Ecto neural progenitor cell (in vitro differentiated cells): ENCODE data around the gene PKD1.
A peak's percentile ranks its signal among the peaks of the same experiment; 100 is the strongest.

Source experiments
- DNase-seq: peaks from one replicate; pipeline ENCODE4 v3.0.0-alpha.2; 2018; ENCODE audit warnings: low spot score

The PKD1 gene

DNA sequence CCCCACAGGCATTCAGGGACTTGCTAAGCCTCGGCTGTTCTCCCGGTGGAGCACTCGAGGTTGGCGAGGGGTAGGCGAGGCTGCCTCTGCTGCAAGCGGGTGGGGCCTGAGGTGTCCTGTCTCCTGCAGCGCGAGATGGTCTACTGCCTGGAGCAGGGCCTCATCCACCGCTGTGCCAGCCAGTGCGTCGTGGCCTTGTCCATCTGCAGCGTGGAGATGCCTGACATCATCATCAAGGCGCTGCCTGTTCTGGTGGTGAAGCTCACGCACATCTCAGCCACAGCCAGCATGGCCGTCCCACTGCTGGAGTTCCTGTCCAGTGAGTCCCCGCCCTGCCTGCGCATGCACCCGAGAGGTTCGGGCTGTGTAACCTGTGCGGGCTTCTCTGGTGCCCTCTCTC, 61.6 kb downstream of the PKD1 start:
- no peak for DNase-seq

DNA sequence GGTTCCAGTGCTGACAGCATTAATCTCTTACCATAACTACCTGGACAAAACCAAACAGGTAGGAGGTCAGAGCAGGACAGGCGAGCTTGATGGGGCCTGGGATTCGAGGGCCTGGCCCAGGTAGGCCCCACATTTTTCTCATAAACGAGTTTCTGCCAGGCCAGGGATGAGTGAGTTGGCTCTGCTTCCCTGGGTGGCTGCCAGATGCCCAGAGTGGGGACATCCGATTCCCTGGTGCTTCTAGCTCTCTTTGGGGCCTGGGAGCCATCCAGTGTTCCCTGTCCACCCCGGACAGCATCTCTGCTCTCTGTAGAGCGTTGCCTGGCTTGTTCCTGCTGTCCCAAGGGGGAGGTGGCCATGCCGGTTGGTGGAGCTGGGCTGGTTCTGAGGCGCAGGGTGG, 62.8 kb downstream of the PKD1 start:
- DNase-seq: no peak

DNA sequence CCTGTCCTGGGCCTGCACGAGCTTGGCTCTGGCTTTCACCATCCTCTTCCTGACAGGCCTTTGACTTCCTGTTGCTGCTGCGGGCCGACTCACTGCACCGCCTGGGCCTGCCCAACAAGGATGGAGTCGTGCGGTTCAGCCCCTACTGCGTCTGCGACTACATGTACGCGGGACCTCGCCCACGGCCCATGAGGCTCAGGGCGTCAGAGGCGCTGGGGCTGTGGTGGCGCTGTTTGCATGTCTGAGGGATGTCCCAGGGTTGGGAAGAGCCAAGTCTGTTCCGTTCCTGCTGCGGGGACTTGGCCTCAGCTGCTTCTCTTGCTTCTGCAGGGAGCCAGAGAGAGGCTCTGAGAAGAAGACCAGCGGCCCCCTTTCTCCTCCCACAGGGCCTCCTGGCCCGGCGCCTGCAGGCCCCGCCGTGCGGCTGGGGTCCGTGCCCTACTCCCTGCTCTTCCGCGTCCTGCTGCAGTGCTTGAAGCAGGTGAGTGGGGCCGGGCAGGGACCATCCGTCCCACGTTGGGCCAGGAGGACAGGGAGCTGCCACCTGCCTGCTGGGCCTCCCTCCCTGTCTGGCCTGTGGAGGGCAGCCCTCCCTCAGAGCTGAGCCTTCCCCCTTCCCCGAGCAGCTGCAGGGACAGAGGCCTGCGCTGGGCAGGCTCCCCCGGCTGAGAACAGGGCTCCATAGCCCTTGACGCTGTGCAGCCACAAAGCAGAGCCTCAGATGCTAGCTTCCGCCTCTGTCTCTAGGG, 64.1 kb downstream of the PKD1 start:
- DNase-seq: no peak

DNA sequence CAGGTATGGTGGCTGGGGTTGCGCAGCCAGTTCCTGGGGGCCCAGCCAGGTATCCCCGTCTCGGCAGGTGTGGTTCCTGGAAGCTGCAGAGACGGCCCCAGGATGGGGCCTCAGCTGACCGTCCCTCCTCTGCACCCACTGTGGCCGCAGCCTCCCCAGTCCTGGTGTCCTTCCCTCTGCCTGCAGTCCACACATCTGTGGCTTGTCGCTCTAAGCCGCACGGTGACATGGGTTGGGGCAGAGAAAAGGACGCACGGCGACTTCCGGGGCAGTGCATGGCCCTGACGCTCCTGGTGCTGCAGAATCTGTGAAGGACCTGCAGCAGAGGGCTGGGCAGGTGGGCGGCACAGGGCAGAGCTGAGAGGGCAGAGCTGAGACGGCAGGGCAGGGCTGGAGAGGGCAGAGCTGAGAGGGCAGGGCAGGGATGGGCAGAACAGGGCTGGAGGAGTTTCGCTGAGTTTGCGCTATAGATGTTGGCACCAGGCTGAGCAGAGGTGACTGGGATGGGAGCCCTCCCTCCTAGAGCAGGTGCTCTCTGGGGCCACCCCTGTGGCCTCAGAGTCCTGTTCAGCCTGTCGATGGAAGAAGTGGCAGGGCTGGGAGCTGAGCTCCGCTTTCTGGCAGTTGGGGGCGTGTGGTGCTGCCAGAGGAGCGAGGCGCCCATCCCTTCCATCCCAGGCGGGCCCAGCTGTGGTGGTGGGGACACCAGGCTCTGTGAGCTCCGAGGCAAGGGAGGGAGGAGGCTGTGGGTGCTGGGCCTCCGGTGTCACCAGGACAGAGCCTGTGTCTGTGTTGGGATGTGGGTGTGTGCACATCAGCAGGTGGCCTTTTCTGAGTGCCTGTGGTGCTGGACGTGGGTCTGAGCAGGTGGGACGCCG, 64.9 kb downstream of the PKD1 start:
- DNase-seq: no peak

DNA sequence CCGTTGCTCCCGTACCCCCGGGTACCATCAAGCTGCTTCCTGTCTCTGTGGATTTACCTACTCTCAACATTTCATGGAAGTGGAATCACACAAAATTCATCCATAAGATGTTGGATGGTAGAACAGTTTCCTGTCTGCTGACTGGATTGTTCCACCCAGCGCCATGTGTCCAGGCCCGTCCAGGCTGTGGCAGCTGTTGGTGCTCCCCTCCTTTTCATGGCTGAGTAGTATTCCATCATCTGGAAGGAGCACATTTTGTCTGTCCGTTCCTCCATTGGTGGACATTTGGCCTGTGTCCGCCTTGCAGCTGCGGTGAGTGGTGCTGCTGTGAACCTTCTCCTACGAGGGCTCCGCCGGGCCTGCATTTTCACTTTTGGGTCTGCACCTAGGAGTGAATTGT, 69.6 kb downstream of the PKD1 start:
- no peak for DNase-seq

DNA sequence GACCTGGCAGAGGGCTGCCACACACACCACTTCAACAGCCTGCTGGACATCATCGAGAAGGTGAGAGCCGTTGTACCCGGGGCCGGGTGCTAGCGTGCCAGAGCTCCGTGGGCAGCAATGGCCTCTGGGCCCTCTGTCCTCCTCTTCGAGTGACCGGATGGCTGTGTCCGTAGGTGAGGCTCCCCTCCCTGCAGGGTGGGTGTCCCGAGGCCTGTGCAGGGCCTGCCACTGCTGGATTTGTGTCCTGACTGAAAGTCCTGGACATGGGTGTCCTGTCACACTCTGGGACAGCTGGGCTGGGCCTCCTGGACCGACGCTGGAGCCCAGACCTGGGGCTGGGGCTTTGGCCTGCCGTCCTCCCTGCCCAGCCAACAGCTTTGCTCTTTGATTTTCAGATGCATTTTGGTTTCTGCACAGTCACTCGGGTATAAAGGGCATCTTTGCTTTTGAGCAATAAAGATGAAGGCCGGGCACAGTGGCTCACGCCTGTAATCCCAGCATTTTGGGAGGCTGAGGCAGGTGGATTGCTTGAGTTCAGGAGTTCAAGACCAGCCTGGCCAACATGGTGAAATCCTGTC, 71.2 kb downstream of the PKD1 start:
- DNase-seq: no peak

DNA sequence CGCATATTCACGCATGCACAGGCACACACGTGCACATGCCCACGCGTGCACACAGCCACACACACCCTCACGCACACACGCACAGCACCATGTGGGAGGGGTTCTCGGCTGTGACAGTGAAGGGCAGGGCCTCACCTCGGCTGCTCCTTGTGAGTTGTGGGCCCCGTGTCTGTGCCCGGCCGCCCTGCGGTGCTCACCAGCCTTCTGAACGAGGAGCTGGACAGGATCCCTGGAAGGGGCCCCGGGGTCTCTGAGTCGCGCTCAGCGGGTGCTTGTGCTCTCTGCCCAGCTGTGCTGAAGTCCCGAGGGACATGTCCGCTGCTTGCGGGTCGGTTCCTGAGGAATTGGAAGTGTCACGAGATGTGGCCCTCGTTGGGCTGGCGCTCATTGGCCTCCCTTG, 71.8 kb downstream of the PKD1 start:
- DNase-seq: no peak

DNA sequence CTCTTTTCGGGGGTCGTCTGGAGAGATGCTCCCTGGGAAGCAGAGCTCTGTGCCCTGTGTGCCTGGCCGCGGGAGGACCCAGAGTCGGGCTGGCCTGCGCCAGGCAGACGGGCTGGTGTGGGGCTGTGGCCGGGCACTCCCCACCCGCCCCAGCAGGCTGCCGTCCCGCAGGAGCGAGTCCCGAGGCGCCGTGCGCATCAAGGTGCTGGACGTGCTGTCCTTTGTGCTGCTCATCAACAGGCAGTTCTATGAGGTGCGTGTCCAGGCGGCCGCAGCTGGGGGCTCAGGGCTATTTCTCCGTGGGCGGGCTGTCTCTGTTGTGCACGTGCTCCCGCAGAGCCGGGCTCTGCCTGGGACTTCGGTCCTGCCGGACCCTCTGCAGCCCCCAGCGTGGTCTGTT, 72.9 kb downstream of the PKD1 start:
- no peak for DNase-seq

DNA sequence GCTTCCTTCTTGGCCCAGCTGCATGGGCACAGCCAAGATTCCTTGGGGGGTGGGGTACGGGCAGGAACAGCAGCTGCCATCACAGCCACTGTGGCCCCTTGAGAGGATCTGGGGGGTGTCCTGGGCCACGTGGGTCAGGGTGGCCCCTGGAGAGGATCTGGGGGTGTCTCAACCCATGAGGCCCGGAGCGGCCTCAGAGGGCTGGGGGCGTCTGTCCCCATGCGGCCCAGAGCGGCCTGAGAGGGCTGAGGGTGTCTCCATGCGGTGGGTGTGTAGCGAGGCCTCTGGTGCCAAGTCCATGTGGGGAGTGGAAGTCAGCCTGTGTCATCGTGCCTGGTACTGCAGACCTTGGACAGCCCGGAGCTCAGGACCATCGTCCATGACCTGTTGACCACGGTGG, 74.2 kb downstream of the PKD1 start:
- DNase-seq: no peak

DNA sequence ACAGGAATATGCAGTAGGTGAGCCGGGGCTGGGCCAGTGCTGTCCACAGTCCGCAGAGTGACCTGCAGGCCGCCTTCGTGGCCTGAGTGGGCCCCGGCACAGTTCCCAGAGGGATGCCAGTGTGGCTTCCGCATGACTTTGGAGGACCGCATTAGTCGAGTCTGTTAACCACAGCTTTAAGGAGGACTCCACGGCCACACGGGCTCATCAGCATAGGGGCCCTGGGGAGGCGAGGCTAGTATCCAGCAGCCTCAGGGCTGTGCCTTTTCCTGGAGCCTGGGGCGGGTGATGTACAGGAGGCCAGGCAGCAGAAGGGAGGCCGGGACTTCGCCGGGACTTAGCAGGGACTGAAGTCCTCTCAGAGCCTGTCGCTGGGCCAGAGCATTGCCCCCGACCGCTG, 74.7 kb downstream of the PKD1 start:
- DNase-seq: no peak

DNA sequence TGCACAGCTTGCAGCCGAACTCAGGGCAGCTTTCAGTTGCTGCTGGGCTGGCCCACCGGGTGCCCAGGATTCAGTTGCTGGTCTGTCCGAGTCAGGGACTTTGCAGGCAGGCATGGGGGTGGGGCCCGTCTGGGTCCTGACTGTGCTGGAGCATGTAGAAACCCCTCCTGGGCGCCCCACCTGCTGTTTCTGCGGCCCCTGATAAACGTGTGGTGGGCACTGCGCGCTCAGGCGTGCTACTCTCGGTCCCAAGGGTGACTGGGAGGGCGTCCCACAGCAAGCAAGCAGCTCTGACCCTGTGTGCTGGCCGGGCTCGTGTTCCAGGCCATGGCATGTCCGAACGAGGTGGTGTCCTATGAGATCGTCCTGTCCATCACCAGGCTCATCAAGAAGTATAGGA, 75.4 kb downstream of the PKD1 start:
- no peak for DNase-seq

DNA sequence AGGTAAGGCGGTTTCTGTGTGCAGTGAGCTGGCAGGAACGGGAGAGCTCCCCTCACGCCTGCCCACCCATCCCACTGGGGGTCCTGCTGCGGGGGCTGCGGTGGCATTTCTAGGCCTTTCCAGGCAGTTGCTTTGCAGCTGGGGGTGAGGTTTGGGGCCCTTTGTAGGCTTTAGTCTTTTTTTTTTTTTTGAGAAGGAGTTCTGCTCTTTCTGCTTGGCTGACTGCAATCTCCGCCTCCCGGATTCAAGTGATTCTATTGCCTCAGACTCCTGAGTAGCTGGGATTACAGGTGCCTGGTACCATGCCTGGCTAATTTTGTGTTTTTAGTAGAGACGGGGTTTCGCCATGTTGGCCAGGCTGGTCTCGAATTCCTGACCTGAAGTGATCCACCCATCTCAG, 76.8 kb downstream of the PKD1 start:
- DNase-seq: no peak

DNA sequence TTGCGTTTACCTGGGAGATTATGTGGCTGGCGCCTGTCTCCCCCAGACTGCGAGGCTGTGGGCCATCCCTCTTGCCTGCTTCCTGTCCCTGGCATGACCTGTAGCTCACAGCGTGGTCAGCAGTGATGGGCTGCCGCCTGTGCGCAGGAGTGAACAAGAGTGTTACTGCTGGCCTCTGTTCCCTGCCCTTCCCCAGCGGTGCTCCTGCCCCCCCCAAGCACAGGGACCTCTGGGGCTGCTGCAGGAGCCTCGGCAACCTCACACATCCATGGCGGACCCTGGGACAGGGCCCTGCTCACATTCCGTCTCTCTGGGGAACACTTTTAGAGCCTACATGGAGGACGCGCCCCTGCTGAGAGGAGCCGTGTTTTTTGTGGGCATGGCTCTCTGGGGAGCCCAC, 77.3 kb downstream of the PKD1 start:
- no peak for DNase-seq

DNA sequence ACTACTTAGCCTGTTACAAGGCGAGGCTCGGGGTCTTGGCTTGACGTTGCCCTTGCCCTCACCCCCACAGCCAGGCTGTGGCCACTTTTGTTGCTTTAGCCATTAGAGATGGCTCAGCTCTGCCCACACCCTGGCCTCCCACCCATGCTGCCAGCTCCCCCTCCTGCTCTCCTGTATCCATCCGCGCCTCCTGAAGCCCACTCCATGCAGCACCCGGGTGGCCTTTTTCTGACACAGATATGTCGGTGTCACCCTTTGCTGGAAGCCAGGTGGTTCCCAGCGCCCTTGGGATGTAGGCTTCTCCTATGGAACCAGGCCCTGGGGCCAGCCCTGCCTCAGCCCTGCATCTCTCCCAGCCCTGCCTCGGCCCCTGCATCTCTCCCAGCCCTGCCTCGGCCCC, 78.3 kb downstream of the PKD1 start:
- DNase-seq: no peak

DNA sequence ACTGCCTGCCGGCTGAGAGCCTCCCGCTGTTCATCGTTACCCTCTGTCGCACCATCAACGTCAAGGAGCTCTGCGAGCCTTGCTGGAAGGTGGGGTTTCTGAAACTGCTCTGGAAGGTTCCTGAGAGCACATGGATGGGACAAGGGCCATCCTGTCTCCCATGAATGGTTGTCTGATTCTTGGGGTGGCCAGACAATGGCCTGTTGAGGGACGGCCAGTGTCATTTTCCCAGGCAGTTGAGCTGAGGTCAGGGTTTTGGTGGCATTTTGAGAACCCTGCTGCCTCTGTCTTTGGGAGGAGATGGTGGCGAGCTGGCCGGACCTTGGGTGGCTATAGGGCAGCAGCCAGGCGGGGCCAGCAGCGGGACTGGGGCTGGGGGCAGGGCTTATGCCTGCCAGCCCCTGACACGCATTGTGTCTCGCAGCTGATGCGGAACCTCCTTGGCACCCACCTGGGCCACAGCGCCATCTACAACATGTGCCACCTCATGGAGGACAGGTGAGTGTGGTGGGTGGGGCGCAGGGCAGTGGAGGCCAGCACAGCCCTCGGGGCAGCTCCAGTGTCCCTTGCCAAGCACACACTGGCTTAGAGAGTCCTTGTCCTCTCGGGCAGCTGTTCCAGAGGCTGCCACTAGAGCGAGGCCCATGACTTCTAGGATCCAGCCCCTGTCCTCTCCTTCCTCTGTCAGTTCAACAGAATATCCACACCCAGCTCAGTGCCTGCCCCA, 78.9 kb downstream of the PKD1 start:
- no peak for DNase-seq

DNA sequence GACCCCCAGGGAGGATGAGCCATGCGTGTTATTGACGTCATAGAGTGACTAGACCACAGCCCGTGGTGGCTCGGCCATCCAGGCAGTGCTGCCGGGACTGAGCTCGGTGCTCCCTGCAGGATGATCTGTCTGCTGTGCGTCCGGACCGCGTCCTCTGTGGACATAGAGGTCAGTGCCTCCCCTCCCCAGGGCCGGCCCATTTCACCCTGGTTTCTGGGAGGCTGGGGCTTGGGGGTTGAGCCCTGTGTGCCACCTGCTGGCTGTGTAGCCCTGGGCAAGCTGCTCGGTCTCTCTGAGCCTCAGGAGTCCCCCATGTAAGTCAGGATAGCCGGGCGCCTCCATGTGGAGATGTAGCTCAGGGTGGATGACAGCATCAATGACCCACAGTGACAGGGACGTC, 79.6 kb downstream of the PKD1 start:
- DNase-seq: no peak

DNA sequence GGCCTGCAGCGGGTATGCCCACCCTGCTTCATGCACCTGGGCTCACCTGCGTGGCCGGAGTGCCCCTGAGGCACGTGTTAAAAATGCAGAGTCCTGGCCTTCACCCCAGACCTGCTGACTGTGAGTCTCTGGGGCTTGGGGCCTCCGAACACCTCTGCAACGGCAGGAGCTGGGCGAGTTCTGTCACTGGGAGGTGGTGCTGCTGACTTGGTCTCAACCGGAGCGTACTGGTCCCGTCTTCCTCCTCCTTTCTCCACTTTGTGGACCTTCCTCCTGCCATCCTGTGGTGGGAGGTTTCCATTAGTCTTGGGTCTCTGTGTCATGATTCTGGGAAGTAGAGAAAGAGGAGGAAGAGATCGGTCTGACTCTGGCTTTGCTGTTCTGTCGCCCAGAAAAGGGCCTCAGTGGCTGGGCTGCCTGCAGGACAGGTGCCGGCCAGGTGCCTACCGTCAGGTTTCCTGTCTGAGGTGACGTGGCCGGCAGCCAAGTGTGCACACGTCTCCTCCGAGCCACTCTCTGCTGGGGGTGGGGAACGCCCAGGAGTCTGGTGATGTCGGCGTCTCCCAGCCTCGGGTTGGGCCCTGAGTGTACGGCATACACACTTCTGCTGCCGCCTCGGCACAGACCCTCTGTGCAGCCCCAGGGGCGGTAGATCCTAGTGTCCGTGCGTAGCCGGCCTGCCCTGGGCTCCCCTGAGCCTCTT, 81.0 kb downstream of the PKD1 start:
- no peak for DNase-seq

DNA sequence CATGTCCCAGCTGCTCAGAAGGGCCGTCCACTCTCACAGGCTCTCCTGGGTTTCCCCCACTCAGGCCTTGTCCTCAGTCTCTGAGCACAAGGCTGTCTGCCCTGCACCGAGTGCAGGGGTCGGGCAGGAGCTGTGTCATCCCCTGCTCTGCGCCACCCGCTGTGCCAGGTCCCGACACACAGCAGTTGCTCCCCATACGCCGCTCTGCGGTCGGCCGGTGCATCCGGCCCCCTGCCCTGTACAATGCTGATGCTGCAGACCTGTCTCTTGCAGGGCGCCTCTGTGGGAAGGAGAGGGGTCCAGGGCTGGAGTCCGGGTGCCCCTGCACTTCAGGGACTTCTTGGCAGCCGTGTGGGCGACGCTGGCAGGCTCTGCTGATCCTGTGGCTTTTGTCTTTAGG, 81.8 kb downstream of the PKD1 start:
- DNase-seq: no peak

DNA sequence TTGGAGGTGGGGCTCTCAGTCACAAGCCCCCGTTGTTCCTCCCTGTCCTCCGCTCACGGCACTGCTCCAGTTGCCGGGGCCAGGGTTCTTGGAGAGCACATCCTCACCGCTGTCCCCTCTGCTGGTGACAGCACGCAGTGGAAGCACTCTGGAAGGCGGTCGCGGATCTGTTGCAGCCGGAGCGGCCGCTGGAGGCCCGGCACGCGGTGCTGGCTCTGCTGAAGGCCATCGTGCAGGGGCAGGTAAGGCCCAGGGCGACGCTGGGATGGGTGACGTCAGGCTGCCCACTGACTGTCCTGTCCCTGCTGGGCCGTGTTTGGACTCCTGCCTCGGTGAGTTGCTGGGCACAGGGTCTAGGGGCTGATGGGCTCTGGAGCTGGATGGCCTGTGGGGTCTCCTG, 82.5 kb downstream of the PKD1 start:
- DNase-seq: no peak

DNA sequence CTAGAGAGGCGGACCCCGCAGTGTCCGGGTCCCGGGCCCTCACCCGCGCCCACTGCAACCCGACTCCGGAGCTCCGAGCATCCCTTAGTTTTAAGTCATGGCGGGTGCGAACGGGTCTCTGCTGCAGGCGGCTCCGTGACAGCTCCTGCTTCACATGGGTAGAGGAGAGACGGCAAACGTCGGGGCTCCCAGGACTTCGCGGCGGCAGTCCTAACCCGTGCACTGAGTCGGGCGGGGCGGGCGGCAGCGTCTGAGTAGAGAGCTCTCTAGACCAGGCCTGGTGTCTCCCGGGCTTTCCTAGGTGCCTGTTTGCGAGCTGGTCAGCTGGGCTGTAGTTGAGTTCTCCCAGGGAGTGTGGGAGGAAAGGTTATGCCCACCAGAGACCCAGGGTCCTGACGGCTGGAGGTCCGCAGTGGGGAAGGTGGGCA, 87.6 kb downstream of the PKD1 start:
- DNase-seq: peak; percentile 63

DNA sequence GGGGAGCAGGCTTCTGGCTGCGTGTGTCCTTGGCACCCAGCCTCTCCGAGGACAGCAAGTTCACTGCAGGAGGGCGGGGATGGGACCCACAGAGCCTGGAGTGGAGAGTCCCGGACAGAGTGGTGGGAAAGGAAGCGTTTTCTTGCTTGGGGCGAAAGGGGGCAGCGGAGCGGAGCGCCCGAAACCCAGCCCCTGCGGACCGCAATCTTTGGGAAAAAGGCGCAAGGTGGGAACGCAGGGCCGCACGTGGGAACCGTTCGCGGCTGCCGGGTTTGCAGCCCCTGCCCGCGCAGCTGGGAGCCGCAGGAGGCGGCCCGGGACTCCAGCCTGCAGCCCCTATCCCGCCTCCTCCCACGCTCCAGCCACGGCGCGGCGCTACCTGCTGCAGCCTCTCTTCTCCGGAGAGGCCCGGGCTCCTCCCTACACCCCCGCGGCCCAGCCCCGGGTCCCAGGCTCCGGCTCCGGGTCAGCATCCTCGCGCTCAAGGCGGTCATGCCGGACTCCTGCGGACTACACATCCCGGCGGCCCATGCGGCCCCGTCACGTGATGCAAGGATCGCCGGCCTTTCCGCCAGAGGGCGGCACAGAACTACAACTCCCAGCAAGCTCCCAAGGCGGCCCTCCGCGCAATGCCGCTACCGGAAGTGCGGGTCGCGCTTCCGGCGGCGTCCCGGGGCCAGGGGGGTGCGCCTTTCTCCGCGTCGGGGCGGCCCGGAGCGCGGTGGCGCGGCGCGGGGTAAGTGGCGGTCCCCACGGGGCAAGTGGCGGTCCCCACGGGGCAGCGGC, 88.2 kb downstream of the PKD1 start, which contains the start of the genes NTHL1 and TSC2:
Gene NTHL1 (minus strand): TSS at position 505 of the 786 bp plus-strand sequence. CDS start 11 bp downstream, at position 494.
Gene TSC2 (plus strand): TSS at position 656 of the 786 bp plus-strand sequence. CDS start 631 bp downstream, outside the sequence.
- DNase-seq: peak; percentile 99
